ENCODE results near the gene KIZ. TPM values are rescaled to one million over a fixed set of nuclear protein-coding genes. Genes with fewer than 3 reads are reported as not detected.

The KIZ gene
- total RNA-seq, 1 donor from 2014 or later = 12.2 TPM

DNA sequence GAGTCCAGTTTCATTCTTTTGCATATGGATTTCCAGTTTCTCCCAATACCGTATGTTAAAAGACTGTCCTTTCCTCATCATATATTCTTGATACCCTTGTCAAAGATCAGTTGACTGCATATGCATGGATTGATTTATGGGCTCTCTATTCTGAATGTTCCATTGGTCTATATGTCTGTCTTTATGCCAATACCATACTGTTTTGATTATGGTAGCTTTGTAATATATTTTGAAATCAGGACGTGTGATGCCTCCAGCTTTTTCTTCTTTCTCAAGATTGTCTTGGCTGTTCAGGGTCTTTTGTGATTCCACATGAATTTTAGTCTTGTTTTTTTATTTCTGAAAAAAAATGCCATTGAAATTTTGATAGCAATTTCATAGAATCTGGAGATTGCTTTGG lies 51.9 kb downstream of the KIZ start:
- no peak for DNase-seq (ENCODE audit: low spot score)
- Mint-ChIP-seq H3K27me3 (ENCODE audit: low read depth) (no peaks in the 10 kb centered on the region), H3K9me3 (ENCODE audit: low read depth) (peaks cover 13% of the 10 kb centered on the region), H3K4me3 (ENCODE audit: unreplicated experiment) (no peak overlapping the region), H3K27ac (ENCODE audit: unreplicated experiment) (no peak overlapping the region), H3K4me1 (ENCODE audit: low read depth) (peaks cover 9% of the 10 kb centered on the region), H3K36me3 (ENCODE audit: low read depth) (peaks cover 7% of the 10 kb centered on the region)
- TF ChIP-seq, protein P1, sequence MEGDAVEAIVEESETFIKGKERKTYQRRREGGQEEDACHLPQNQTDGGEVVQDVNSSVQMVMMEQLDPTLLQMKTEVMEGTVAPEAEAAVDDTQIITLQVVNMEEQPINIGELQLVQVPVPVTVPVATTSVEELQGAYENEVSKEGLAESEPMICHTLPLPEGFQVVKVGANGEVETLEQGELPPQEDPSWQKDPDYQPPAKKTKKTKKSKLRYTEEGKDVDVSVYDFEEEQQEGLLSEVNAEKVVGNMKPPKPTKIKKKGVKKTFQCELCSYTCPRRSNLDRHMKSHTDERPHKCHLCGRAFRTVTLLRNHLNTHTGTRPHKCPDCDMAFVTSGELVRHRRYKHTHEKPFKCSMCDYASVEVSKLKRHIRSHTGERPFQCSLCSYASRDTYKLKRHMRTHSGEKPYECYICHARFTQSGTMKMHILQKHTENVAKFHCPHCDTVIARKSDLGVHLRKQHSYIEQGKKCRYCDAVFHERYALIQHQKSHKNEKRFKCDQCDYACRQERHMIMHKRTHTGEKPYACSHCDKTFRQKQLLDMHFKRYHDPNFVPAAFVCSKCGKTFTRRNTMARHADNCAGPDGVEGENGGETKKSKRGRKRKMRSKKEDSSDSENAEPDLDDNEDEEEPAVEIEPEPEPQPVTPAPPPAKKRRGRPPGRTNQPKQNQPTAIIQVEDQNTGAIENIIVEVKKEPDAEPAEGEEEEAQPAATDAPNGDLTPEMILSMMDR (IDR thresholded peaks at IDR 0.05) = no peak

DNA sequence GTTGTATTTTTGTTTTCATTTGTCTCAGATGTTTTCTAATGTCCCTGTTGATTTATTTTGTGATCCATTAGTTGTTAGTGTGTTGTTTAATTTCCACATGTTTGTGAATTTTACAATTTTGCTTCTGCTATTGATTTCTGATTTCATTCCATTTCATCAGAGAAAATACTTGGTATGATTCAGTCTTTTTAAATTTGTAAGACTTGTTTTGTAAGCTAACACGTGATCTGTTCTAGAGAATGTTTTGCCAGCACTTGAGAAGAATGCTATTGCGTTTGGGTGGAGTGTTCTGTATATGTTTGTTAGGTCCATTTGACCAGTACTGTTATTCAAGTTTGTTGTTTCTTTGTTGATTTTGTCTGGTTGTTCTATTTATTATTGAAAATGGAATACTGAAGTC lies 53.9 kb downstream of the KIZ start:
- peak overlapping the region; percentile 86 for H3K27ac Mint-ChIP-seq (ENCODE audit: unreplicated experiment)
- TF ChIP-seq, protein P1 (IDR thresholded peaks at IDR 0.05) = no peak
- H3K4me3 Mint-ChIP-seq (ENCODE audit: unreplicated experiment) = no peak overlapping the region
- peaks cover 7% of the 10 kb centered on the region for H3K36me3 Mint-ChIP-seq (ENCODE audit: low read depth)
- peaks cover 17% of the 10 kb centered on the region for H3K4me1 Mint-ChIP-seq (ENCODE audit: low read depth)
- no peaks in the 10 kb centered on the region for H3K27me3 Mint-ChIP-seq (ENCODE audit: low read depth)
- no peak for DNase-seq (ENCODE audit: low spot score)
- peaks cover 13% of the 10 kb centered on the region for H3K9me3 Mint-ChIP-seq (ENCODE audit: low read depth)

DNA sequence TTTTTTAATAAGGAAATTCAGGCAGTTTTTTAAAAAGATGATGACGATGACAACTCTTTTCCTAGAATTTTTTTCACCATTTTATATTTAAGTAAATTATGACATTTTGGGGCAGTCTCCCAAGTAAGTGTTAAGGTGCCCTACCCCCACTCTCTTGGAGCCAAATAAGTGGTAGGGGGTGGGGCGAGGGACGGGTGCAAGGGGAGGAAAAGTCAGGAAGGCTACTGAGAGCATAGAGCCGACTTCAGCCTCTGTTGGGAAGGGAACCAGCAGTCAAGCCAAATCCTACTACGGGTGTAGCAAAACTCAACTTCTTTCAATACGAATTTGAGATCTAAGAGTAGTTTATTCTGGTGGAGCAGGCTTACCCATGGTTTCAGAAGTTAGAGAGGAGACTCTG lies 54.4 kb downstream of the KIZ start:
- Mint-ChIP-seq H3K4me1 (ENCODE audit: low read depth) (peaks cover 17% of the 10 kb centered on the region), H3K4me3 (ENCODE audit: unreplicated experiment) (no peak overlapping the region), H3K9me3 (ENCODE audit: low read depth) (peaks cover 13% of the 10 kb centered on the region), H3K36me3 (ENCODE audit: low read depth) (peaks cover 7% of the 10 kb centered on the region), H3K27me3 (ENCODE audit: low read depth) (no peaks in the 10 kb centered on the region), H3K27ac (ENCODE audit: unreplicated experiment) (no peak overlapping the region)
- TF ChIP-seq, protein P1 (IDR thresholded peaks at IDR 0.05) = no peak
- no peak for DNase-seq (ENCODE audit: low spot score)

DNA sequence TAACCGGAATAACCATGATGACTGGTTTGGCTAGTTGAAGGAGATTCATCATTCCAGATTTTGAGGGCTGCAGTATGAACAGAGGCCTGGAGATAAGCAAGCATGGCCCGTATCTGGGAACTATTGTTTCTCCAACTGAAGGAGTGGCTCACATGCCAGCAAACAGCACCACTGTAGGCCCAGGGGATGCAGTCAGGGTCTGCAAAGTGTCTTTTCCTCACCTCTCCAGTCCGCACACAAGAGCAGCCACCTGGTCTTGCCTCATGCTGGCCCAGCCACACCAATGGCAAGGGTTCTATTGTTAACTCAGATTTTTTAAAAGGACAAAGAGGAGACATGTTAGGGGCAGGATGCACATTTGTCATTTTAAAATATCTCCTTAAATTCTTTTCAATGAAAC lies 55.1 kb downstream of the KIZ start:
- TF ChIP-seq, protein P1 (IDR thresholded peaks at IDR 0.05) = no peak
- Mint-ChIP-seq H3K27ac (ENCODE audit: unreplicated experiment) (no peak overlapping the region), H3K9me3 (ENCODE audit: low read depth) (peaks cover 13% of the 10 kb centered on the region), H3K4me1 (ENCODE audit: low read depth) (peaks cover 17% of the 10 kb centered on the region), H3K4me3 (ENCODE audit: unreplicated experiment) (no peak overlapping the region), H3K36me3 (ENCODE audit: low read depth) (peaks cover 7% of the 10 kb centered on the region), H3K27me3 (ENCODE audit: low read depth) (no peaks in the 10 kb centered on the region)
- no peak for DNase-seq (ENCODE audit: low spot score)

DNA sequence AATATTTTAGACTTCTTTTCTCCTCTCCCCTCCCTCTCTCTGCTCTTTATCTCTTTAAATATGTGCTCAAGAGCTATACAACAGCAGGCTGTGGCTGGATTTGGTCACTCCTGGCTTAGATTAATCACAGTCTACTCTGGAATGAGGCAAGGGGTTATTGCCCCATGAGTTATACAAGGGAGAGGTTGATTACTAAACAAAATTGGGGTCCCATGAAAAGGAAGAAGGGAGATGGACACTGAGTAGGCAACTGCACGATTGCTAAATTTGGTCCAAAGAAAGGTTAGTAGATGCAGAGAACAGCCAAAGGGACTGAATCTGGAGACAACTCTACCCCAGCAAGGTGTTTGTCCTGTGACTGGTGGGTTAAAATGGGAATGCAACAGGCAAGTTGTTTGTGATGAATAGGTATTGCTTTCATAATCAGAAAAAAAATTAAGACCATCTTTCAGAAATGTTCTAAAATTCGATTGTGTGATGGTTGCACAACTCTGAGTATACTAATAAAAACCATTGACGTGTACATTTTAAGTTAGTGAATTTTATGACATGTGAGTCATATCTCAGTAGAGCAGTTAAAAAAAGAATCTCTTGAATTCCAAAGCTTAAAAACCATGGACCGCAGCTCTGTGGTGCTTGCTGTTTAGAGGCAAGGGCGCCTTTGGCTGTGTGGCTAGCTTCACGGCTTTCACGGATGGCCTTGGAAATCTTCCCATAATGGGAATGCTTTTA lies 57.1 kb downstream of the KIZ start:
- DNase-seq (ENCODE audit: low spot score) = no peak
- H3K4me3 Mint-ChIP-seq (ENCODE audit: unreplicated experiment) = no peak overlapping the region
- H3K27ac Mint-ChIP-seq (ENCODE audit: unreplicated experiment) = peak overlapping the region; percentile 57
- TF ChIP-seq, protein P1 (IDR thresholded peaks at IDR 0.05) = no peak
- peaks cover under 1% of the 10 kb centered on the region for H3K9me3 Mint-ChIP-seq (ENCODE audit: low read depth)
- H3K4me1 Mint-ChIP-seq (ENCODE audit: low read depth) = peaks cover 17% of the 10 kb centered on the region
- H3K36me3 Mint-ChIP-seq (ENCODE audit: low read depth) = peaks cover 1% of the 10 kb centered on the region
- H3K27me3 Mint-ChIP-seq (ENCODE audit: low read depth) = no peaks in the 10 kb centered on the region
